T-helper 1 cell (primary cell): ENCODE measurements around the gene NUP205.

Source experiments
- DNase-seq, 5 donors: peaks; one replicate each; pipeline ENCODE4 v3.0.0-alpha.2; 2012 to 2020

Gene NUP205

DNA sequence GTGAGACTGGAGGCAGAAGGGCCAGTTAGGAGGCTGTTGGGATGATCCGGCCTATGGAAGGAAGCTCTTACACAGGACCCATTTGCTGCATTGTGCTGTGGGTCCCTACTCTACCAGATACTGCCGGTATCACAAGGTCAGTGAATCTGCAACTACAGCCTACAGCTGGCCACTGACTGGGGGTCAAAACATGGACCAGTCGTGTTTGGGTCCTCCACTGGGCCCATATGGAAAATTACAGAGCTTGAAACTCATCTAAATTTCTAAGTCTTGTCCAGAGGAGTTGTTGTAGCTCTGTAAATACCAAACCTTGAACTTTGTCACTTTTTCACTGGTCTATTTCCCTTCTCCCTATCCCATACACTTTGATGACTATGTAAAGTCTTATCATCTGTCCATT lies 5.6 kb upstream of the NUP205 start:
- no peak for DNase-seq

DNA sequence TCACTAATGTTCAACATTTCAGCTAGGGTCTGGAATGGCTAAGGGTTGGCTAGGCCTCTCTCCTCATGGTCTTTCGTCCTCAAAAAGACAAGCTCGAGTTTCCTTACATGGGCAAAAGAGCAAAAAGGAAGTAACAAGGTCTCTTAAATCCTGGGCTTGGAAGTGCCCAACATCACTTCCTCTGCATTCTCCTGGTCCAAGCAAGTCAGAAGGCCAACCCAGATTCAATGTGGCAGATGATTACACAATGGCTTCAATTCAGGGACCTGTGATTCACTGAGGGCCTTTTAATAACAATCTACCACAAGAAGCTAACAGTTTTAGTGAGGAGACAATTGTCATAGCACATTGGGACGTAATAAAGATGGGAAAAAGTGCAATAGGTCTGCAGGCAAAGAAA lies 4.4 kb upstream of the NUP205 start:
- no peak for DNase-seq

DNA sequence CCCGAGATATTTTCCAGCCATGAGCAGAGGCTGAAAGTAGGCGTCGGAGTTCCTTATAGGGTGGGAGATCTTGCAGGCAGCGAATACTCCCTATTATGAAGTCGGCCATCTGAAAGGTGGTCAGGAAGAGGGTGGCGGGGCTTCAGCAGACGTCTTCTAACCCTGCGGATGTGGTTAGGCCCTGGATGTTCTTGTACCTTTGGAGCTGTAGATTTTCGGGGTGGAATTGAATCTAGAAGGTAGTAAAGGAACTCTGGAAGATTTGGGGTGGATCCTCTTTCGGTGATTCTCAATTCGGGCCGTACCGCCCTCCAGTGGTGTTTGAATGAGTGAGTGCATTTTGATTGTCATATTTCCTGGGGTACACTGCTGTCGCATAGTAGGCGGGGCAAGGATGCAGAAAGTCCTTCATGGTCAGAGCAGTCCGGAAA lies 635 bp downstream of the NUP205 start:
- DNase-seq = peak; percentile 33 to 74 (median 54)

DNA sequence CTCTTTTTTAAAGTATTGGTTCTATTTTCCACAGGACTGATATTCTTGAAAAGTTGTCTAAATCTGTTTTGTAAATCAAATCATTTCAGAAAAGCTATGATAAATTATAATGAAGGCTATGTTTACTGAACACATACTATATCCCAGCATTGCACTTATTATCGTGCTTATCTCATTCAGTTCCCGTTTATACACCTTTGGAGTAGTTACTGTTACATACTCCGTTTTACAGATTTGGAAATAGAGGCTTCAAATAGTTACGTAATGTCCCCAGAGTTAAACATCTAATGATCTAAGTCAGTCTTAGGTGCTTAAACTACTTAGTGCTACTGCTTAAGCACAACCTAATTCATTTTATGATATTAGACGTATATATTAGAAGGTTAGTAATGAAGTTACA lies 1.2 kb downstream of the NUP205 start:
- no peak for DNase-seq

DNA sequence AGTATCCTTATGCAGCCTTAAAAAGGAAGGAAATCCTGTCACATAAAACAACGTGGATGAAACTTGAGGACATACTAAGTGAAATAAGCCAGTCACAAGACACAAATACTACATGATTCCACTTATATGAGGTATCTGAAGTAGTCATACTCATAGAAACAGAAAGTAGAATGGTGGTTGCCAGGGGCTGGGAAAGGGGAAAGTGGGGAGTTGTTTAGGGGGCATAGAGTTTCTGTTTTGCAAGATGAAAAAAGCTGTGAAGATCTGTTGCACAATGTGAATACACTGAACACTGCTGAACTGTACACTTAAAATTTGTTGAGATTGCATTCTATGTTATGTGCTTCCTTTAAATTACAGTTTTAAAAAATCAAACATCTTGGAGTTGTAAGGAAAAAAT lies 2.9 kb downstream of the NUP205 start:
- no peak for DNase-seq

DNA sequence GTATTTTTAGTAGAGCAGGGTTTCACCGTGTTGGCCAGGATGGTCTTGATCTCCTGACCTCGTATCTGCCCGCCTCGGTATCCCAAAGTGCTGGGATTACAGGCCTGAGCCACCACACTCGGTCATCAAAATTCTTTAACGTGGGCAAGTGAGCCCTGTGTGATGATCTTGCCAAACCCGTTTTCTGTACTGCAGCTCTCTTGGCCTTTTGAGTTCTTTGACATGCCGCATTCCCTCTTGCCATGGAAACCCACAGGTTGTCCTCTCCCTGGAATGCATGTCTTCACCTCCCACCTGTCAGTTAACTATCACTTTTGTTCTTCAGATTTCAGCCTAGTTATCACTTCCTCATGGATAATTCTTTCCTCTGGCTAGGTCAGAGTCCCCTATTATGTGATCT lies 5.0 kb downstream of the NUP205 start:
- DNase-seq = no peak

DNA sequence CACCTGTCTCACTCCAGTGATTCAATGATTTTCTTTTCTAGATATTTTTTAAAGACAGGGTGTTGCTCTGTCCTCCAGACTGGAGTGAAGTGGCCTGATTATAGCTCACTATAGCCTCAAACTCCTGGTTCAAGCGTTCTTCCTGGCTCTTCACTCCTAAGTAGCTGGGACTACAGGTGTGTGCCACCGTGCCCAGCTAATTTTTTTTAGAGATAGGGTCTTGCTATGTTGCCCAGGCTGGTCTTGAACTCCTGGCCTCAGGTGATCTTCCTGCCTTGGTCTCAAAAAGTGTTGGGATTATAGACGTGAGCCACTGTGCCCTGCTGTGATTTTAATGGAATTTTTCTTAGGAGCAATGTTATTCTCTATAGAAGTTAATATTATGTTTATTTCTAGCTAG lies 14.1 kb downstream of the NUP205 start:
- no peak for DNase-seq

DNA sequence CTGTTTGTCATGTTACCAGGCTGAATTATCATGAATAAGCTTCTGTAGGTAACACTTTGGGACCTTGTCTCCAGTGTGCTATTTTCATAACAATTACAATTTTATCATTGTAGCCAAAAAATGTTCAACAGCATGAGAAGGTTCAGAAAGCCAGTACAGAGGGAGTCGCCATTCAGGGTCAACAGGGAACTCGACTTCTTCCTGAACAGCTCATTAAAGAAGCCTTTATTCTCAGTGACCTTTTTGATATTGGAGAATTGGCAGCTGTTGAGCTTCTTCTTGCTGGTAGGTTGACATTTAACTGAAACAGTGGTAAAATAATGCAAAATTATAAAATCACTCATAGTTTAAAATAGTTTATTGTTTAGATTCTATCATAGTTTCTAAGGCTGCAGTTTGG lies 15.8 kb downstream of the NUP205 start:
- DNase-seq = no peak

DNA sequence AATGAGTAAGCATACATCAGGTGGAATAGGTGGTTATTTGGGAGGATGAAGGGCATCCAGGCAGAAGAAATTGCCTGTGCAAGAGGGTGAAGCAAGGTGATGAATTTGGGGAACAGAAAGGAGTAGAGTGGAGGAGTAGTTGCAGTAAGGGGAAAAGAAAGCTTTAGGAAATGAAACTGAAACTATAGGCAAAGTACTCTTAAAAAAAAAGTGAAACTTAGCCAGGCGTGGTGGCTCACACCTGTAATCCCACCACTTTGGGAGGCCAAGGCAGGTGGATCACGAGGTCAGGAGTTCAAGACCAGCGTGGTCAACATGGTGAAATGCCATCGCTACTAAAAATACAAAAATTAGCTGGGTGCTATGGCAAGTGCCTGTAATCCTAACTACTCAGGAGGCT lies 17.6 kb downstream of the NUP205 start:
- DNase-seq = no peak

DNA sequence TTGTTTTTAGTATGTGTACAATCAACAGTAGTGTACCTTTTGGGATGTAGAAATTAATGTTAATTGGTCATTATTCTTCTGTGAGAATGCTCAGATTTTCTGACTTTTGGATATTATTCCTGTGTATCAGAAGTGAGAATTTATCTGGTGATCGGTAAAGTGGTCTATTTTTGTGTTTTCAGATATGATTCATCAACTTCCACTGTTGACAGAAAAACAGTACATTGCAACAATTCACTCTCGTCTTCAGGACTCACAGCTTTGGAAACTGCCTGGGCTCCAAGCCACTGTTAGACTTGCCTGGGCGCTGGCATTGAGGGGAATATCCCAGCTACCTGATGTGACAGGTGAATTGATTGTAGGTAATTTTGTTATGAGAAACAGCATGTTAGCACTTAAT lies 20.9 kb downstream of the NUP205 start:
- DNase-seq = no peak

DNA sequence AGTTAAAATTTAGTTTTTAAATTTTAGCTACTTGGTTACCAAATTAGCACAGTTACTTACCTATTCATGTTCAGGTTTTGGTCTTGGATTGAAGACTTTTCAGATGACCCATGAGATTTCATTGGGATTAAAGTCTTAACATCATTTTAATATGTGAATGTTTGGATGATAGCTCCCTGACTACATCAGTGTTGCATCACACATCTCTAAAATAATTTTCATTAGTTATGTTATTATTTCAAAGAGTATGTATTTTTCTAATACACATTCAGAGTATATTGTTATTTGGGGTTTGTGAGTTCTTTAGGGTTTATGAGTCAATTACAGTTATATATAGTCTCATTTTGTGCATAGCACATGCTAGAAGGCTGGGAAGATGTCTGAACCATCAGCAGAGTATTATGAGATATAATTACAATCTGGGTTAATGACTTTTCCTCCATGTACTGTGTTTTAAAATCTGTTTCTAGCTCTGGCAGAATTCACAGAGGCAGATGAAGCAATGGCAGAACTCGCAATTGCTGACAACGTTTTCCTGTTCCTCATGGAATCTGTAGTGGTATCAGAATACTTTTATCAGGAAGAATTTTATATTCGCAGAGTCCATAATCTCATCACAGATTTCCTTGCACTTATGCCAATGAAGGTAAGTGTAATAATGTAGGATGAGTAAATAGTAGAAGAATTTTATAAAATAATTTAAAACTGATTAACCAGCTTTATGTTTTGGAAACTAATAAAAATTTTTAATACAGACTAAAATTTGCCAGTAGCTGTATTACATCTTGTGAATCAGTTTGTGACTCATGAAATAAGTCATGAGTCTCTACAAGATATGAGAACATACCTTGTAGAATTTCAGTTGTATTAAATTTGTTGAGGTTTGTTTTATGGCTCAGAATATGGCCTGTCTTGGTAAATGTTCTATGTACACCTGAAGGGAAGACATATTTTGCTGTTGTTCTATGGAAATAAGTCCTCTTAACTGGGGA lies 26.9 kb downstream of the NUP205 start:
- DNase-seq = no peak

DNA sequence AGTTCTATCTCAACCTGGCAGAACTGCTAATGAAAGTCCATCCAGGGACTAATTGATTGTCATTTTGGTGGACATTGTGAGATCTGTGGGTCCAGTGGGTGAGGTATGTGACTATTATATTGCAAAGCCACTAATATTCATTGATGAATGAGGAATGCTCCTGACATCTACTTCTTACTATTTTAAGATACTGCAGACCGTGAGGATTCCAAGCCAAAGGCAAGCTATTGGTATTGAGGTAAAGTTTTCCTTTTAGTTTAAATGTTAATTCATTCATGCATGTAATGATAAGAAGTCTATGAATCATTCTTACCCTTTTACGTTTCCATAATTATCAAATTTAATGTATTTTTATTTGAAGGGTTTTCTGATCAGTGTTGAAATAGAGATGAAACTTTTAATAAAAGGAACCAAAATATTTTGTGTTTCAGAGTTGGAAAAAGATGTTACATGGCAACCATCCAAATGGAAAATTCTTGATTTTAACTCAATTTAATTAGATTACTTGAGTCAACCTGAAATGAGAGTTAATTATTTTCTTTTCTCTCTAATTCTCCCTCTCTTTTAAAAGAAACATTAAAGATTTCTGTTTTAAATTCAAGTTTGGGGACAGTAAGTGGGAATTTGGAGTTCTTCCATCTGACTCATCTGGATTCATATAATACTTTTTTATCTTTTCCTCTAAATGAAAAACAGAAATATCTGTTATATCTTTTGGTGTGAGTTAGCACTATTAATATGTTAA lies 39.6 kb downstream of the NUP205 start:
- DNase-seq = no peak

DNA sequence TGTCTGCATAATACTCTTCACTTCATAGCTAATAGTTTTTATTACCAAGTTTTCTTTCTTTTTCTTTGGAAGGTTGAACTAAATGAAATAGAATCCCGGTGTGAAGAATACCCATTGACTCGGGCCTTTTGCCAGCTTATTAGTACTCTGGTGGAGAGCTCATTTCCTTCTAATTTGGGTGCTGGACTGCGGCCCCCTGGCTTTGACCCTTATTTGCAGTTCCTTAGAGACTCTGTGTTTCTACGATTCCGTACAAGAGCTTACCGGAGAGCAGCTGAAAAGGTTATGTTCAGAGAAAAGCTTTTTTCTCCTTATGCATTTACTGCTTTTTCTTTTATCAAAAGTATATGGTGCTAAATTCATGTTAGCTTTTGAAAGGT lies 40.2 kb downstream of the NUP205 start:
- no peak for DNase-seq

DNA sequence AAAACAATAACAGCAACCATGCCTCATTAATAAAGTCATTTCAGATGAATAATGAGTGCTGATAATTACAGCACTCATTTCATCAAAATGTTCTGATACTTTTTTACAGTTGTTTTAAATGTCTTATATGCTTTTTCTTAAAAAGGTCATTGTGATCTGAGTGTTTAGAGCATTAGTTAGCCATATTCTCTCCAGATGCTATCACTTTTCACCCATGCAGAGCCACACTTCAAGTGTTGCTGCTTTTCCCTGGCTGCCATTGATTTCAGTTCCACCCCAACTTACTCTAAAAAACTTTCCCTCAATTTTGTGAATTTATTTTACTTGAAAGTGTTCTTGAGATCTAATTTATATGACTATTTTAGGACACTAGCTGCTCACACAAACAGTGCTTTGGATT lies 41.8 kb downstream of the NUP205 start:
- no peak for DNase-seq

DNA sequence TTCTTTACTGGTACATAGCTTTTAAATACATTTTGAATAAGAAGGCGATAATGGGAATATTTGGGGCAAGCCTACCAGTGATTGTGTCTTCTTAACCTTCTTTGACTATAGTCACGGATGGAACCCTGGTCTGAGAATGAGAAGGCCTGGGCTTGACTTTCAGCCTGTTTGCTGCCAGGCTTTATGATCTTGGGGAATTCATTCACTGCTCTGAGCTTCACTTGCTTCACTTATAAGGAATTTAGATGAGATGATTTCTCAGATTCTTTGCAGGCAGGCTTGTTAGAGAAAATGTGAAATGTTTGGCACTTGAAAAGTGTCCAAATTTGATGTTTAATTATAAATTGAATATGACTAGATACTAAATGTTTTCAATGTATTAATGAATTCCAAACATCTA lies 42.5 kb downstream of the NUP205 start:
- no peak for DNase-seq

DNA sequence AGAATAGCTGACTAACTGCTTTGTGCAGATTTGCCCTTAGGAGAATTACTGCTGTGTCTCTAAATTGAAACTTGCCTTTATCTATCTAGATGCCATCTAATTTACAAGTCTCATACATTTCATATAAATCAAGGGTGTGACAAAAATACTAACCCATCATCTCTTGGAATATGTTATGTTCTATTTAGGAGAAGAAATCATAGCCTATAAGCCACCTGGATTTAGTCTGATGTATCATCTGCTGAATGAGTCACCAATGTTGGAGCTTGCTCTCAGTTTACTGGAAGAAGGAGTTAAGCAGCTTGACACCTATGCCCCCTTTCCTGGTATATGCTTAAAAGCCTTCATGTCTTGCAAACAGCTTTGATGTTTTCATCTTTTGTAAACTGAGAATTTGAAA lies 43.5 kb downstream of the NUP205 start:
- no peak for DNase-seq

DNA sequence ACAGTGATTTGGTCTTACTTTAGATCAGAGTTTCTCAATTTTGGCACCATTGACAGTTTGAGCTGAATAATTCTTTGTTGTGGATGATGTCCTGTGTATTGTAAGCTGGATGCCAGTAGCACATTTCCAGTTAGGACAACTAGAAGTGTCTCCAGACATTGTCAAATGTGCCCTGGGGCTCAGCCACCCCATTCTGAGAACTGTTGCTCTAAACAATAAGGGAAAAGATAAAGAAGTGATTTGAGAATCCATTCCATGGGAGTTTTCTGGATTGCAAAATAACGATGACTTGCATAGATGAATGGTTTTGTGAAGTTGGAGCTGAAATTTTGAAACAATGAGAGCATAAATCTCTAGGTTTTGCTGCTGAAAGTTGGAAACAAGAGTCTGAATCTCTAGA lies 44.6 kb downstream of the NUP205 start:
- DNase-seq = no peak

DNA sequence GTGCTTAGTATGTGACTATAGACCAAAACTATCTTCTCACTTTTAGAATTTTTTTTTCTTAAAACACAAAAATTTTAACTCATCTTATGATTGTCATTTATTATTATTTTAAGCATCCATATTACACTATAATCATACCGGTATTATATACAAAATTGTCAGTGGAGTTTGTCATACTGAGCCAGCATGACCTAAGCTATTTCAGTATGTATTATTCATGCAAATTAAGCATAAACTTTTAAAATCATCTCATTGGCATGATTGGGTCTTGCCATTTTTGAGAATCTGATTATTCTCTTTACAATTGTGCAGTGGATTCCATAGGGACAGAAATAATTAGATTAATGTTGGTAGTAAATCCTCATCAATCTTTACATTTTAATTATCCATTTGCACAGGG lies 58.4 kb downstream of the NUP205 start:
- DNase-seq = no peak

DNA sequence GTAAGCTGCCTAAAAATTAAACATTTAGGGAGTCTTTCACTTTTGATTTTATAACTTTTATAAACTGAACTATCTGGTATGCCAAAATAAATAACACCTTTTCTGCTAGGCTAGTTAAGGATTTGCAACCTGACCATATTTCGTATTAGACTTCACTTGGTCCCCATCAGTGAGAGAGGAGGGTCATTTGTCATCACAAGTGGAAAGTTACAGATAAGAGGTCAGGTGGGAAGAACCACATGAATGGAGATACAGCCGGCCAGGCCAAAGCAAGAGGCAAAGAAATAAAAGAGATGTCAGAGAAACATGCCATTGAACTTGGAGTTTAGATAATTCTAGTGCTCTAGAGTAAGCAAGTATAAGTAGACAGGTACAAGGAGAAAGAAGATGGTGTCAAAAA lies 60.1 kb downstream of the NUP205 start:
- no peak for DNase-seq

DNA sequence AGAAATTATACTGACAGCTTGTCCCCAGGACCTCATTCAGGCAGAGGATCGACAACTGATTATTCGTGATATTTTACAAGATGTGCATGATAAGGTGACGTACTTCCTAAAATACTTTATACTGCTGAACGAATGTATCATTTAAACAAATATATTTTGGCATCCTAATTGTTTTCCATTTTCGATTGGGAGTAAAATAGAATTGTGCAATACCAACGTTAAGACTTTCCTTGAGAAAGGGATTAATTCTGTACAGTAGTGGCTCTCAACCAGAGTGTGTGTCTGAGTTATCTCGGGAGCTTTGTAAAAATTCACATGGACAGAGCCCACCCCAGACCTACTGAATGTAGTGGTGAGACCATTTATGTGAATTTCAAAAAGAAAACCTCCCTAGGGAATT lies 60.8 kb downstream of the NUP205 start:
- DNase-seq = no peak

DNA sequence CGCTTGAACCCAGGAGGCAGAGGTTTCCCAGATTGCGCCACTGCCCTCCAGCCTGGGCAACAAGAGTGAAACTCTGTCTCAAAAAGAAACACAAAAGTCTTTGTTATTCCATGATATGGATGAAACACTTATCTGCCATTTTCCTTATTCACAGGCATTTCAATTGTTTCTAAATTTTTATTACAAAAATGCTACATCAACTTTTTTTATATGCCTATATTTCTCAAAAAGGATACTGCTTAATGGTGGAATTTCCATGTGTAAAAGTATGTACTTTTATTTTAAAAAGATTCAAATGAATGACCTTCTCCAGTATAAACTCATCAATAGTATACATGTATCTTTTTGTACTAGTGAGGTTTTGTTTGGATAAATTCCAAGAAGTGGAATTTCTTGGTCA lies 62.7 kb downstream of the NUP205 start:
- no peak for DNase-seq

DNA sequence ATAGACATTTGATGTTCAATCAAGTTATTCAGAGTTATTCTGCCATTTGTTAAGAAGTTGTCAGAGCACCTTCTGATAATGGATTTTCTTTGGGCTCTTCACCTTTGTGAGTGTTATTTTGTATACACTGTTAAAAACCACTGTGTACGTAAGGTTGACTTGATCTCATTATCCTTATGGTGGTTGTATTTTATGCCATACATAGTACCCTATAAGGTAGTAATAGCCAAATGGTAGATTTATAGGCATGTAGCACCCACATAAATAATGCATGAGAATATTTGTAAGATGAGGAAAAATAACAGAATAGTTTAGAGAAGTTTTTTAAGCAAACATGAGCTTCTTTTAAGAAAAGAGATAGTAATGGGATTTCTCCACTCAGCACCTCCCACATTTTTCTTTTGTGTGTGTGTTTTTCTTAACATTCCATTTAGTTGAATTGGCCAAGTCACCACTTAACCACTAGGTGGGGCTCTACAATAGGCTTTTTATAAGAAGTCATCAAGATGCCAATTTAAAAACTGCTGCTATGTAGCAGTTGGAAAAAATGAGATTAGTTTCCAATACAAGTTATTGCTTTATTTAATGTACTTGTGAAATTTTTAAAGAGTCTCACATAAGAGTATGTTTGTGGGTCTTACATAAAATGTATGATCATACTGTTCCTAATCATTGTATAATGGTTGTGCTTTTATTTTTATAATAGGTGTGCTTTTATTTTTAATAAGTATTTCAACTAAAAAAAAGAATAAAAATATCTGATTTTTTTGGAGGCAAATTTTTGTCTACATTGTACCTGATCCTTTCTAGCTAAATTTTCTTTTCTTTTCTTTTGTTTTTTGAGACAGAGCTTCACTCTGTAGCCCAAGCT lies 63.5 kb downstream of the NUP205 start:
- peak in 2 of 5 donors; percentile 4 to 33 for DNase-seq
